NCI-H2227 (cell line): ENCODE results near the gene INTS14.
A peak's percentile ranks its signal among the peaks of the same experiment; 100 is the strongest.

Experiments used
- DNase-seq: peaks from one replicate; lab custom pipeline; 2025; ENCODE audit not compliant: unreplicated experiment; lab: John Stamatoyannopoulos, UW

Gene INTS14

DNA sequence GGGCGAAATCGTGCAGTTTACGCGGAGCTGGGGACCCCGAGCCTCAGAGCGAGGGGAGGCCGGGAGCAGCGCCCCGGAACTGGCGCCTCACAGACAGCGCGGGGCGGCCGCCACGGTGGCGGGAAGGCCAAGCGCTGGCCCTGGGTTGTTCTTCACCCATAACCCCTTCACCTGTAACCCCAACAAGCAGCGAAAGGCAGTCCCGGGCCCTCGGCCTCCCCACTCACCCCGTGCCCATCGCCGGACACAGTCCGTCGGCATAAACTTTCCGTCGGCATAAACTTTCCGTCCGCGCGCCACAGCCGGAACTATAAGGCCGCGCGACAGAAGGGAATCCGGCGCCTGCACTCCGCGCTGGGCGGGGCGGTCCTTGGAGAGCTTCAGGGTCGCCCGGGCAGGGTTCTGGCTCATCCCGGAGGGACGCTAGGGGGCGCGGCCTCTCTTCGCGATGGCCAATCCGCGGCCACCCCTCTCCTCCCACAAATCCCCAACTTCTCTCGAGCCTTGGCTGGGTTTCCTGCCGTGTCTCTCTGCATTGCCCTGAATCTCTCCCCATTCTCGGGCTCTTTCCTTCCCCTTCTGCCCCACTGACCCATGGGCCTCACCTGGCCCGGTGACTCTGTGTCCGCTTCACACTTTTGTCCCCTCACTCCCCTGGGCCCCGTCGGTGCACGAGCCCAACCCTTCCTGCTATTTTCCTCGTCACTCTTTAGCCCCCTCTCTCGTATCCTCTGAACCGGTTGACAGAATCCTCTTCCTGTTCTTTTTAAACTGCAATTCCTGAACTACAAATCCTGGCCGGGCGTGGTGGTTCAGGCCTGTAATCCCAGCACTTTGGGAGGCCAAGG lies at the start of gene INTS14:
Gene INTS14 (minus strand): TSS at position 261 of the 848 bp plus-strand sequence. CDS start 3,751 bp downstream, outside the sequence.
- DNase-seq = peak; percentile 96

DNA sequence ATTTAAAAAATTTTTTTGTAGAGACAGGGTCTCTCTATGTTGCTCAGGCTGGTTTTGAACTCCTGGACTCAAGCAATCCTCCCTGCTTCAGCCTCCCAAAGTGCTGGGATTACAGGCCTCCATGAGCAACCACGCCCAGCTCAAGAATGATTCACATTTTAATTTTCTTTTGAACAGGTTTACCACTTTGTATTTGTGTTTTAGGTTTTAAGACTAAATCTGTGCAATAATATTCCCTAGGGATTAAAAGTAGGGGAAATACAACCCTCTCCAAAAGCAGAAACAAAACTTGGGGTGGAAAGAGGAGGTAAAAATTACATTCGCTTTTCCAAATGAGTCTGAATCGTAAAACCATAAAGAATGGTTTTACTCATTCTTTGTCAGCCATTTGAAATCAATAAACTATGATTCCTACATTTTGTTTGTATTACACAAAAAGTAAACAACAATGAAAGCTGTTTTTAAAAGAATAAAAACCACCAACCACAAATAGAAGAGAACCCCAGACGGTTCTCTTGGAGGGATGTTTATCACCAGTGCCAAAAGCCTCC lies 48.6 kb upstream of the INTS14 start:
- DNase-seq = no peak

DNA sequence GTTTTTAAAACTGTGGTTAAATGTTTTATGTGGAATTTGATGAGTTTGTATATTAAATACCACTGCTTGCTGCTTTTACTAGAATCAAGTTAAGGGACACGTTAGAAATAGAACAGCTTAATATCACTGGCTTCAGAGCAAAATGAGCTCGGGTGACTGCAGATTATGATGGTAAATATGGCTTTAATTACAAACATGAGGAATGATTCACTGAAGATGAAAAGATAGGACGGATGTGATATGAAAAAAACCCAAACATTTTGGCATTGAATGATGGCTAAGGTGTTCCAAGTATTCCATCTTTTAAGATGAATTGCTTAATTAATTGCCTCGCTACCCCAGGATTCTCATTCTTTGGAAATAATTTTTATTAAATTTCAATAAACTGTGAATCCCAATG lies 44.5 kb upstream of the INTS14 start:
- DNase-seq = no peak

DNA sequence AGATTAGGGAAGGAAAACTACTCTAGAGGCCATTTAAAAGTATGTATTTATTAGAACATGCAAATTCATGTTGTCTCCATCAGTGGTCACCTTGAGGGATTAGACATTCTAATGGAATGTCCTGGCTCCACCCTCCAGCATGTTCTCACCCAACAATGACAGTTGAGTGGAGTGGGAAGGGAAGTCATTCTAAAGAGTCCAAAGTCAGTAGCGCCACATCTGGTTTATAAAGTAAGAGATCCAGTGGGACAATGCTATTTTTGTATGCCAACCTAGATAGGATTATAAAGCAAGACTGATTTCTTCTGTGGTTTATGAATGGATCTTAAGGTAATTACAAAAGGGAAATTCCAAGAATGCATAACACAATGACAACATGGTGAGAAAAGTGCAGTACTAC lies 44.1 kb upstream of the INTS14 start:
- DNase-seq = no peak

DNA sequence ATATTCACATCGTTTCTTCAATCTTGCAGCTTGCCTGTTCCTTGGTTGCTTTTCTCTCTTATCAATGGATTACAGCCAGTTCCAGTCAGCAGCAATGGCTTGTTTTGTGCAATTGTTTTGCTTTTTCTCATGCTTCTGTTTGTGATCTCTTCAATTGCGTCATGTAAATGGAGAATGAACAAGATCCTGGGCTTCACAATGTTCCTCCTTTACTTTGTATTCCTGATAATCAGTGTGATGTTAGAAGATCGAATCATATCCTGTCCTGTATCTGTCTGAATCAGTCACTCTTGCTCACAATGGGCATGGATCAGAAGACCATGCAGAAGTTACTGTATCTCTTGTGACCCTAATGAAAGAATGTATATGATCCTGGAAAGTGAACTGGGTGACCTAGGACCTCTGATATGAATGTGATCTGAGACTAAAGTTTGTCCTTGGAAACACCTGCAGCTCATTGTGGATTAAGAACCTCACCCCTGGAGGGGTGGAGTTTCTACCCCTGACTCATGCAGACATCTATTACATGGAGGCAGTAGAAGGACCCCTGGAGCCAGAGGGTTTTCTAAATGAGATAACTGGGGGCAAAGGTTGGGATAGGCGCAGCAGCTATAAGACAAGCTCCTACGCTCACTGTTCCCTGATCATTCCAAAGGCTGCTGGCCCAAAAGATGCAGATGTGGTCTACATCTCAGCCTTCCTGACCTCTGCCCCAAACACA lies 43.0 kb upstream of the INTS14 start:
- no peak for DNase-seq

DNA sequence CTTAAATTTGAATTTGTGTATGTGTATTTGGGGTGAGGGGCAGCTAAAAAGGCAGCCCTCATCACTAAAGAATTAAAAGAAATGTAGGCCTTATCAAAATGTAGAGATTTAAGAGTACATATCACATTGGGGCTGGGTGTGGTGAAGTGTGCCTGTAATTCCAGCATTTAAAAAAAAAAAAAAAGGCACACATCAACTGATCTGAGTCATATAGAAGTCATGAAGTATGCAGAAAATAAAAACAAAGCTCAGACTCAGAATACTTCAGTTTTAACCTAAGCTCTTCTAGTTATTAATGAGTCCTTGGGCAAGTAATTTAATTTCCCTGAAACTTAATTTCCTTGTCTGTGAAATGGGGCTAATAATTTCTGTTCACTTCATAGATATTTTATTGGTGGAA lies 42.4 kb upstream of the INTS14 start:
- DNase-seq = no peak

DNA sequence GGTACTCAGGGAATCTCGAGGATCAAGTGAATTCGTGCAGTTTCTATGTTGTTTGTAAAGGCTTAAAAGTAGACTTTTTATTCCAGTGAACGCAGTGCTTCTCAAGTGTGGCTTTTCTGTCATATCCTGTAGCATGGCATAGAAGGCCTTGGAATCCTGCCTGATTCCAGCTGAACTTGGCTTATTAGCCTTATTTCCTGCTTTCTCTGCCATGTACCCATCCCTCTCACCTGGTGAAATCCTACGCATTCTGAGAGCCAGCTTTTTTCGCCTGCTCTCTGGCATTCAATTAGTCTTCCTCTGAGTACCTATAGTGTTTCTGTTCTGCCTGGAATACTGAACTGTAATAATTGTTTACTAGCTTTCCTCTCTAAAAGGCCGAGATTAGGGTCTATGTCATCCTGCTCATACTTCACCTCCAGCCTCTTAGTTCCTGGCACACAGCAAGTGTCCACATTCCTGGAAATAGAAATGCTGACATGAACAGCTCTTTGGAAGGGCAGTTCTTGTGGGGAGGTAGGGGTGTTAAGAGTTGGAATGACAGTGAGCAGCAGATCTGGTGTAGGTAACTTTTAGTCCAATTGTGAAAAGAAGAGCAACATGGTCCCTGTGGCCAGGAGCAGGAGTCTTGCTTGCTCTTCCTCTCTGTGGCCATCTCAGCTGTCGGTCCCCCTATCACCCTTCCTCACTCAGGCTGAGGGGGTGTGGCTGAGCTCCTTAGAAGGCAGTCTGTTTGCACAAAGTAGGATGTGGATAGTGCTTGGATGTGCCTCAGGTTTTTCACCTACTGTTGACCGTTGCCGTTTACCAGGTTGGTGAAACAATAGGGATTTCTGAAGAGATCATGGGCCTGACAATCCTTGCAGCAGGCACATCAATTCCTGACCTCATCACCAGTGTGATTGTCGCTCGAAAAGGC lies 41.2 kb upstream of the INTS14 start:
- no peak for DNase-seq

- DNase-seq = no peak
Measured at GRCh38 chr15:65651042-65651322, 40.1 kb upstream of the INTS14 start.

GRCh38 chr15:65650312-65651041 lies 39.5 kb upstream of the INTS14 start:
- DNase-seq = no peak

DNA sequence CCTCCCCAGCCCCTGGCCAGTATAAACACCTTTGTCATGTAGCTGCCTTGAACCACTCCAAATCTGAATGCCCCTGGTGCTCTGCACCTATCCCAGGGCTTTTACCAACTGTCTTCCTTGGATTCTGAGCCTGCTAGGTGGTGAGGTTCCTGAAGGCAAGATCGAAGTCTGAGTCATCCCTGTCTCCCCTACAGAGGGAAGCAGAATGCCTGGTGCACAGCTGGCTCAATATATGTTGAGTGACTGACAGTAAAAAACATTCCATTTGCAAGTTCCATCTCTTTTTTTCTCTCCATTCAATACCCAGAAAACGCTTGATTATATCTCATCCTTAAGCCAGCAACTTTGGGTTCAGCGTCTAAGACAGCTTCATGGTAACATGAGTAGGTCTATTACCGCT lies 35.6 kb upstream of the INTS14 start:
- DNase-seq = no peak

DNA sequence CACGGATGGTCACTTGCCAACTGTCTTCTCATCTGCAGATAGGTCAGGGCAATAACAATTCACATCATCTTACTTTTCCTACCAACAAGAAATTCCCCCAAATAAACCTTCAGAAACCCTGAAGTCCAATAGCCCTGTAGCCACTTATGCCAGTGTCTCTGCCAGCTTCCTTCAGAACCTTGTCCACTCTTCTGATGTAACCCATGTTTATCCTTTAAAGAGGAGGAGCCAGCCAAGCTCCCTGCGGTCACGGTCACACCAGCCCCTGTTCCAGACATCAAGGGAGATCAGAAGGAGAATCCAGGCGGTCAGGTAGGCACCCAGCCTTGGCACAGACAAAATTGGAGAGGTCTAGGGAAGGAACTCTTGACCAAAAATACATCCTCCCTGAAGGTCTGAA lies 34.5 kb upstream of the INTS14 start:
- DNase-seq = no peak

DNA sequence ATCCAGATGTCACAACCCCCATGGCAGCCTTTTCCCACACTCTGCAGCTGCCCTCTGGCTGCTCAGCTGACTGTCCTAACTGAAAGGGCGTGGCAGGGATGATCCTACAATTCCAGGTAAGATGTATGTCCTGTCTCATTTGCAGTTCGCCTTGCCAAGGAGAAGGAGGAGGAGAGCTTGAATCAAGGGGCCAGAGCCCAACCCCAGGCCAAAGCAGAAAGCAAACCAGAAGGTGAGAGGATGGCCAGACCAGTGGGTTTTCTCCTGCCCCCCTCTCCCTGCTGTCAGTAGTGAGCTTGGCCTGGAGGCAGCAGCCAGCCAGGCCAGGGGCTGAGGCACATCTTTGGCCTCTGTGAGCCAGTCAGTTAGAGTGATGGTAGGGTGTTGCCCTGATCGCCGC lies 33.4 kb upstream of the INTS14 start:
- no peak for DNase-seq

DNA sequence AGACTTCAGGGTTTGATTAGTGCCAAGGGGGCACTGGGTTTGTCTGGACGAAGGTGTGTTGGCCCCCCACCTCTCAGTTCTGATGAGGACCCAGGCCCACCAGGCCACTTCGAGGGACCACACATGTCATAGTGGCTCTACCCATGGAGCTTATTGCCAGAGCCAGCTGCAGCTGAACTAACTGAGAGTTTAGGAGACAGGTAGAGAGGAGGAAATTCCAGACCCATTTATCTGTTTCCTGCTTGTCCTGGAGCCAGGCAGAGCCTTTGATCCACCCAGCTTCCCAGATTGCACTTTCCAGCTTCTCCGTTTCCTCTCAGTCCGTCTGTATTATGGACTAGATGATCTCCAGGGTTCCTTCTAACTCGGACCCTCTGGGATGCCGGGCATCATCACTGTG lies 31.7 kb upstream of the INTS14 start:
- DNase-seq = no peak

DNA sequence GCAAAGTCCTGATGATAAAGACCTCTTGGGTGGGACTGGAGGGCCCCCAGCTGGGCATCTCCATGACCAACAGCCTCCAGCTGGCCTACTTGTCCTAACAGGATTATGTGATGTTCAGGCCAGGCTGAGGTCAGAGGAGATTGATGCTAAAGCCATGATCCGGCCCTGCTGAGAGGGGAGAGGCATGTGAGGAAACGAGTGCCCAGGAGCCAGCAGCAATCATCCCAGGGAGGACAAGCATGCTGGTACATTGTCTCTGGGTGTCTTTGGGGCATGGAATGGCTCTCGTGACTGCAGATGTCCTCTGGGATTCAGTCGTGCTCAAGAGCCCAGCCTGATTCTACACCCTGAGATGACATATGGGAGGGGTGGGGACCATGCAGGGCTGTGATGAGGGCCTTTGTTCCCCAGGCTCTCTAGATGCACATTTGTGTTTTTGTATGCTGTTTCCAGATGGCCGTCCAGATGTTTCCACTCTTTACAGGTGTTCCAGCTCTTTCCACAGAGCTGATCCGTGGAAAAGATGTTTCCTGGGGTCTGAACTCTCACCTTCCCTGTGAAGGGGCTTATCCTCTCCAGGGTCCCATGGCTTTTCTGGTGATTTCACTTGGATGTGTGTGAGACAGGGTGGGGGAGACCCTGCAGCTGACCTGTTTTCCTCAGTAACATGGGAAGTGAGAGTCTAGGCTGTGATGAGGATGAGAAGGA lies 31.0 kb upstream of the INTS14 start:
- DNase-seq = no peak

- no peak for DNase-seq
Measured at GRCh38 chr15:65639509-65639908, 28.6 kb upstream of the INTS14 start.

DNA sequence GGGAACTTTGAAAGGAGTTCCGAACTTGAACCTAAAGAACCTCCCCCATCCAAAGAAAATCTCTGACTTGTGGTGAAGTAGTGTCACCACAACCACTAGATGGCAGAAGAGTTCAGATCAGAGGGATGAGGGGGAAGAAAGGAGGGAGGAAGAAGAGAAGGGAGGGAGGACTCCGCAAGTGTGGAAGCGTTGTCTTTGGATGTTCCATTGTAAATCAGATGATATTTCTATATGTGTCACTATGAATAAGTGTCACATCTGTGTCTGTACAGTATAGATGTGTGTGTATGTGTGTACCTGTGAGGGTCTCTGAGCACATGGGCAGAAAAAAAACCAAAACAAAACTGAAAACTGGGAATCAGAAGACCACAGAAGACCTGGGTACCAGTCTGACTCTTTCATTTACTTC lies 27.8 kb upstream of the INTS14 start:
- peak; percentile 76 for DNase-seq

GRCh38 chr15:65638109-65638508 lies 27.2 kb upstream of the INTS14 start:
- no peak for DNase-seq

DNA sequence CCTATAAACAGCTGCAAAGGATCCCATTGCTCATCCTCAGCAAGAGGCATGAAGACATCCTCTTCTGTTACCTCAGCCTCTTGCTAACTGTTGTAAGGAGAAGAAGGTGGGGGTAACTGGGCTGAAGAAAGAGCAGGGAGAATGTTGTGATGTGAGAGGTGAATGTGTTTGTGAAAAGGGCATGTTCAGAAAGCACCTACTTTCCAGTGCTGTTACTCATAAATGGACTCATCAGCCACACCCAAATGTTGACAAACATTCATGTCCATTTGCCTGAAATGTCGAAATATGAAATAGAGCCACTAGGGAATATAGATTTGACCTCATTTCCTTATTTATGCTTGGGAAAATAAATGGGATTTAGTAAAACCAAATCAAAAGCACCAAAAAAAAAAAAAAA lies 23.4 kb upstream of the INTS14 start:
- DNase-seq = no peak

DNA sequence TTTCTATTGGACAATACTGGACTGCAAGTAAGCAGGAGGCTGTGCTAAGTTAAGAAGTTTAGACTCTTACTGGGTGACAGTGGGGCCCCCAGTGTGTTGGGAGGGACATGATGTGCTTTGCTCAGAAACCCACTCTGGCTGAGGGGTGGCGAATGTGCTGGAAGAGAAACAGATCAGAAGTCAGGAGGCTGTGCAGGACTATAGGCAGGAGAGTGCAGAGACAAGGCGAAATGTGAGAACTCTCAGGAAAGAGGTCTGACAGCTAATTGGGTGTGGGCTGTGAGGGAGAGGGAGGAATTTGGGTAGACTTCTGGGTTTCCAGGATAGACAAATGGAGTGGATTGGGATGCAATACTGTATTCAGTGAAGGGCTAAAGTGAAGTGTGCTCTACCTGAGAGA lies 22.8 kb upstream of the INTS14 start:
- no peak for DNase-seq

DNA sequence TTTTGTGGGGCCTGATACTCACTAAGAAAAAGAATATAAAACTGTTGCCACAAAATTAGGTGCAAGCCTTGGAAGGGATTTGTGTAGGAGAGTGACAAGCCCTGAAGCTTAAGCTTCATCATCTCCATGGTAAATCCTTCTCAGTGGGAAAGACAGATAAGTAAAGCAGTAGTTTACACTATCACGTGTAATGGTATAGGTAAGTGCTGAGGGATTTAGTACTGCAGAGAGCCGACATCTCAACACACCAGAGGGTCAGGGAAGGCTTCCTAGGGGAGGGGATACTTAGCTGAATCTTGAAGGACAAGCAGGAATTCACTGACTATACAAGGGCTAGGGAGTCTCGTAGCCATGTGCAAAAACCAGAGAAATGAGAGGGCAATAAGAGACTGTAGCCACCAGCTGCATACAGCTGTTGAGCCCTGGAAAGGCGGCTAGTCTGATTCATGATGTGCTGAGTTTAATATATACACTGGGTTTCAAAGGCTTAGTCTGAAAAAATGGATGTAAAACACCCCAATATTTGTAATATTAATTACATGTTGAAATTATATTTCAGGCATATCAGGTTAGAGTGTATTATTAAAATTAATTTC lies 21.9 kb upstream of the INTS14 start:
- no peak for DNase-seq
